ENCODE measurements around the gene ZFAND3. TPM values are rescaled to one million over a fixed set of nuclear protein-coding genes. Genes with fewer than 3 reads are reported as not detected.

The ZFAND3 gene
- total and polyA plus RNA-seq, 2 experiments from 2014 or later = 36.5 to 50.0 TPM

GRCh38 chr6:38033442-38033982 is 214.0 kb downstream of the ZFAND3 start:
- WGBS (ENCODE audit: low lambda C conversion rate, missing lambda C conversion rate) = 74% methylated on average over 1 of the region's 1 CpG
- Histone ChIP-seq H3K4me3 (no peak overlapping the region), H2AFZ (no peak overlapping the region), H3K9me2 (replicated peaks; ENCODE audit: insufficient read depth) (no peaks in the 10 kb centered on the region), H3K27ac (no peak overlapping the region), H3K9me3 (ENCODE audit: low read depth) (no peaks in the 10 kb centered on the region), H4K20me1 (ENCODE audit: insufficient read depth, poor library complexity, severe bottlenecking) (peaks cover 61% of the 10 kb centered on the region), H3K4me2 (no peak overlapping the region), H3K79me2 (peaks cover 92% of the 10 kb centered on the region), H3K36me3 (replicated peaks; ENCODE audit: insufficient read depth, low read depth) (no peaks in the 10 kb centered on the region), H3K4me1 (ENCODE audit: insufficient read depth) (no peaks in the 10 kb centered on the region), H3K27me3 (no peaks in the 10 kb centered on the region)
- DNase-seq (ENCODE audit: low spot score) = no peak
- TF ChIP-seq EZH2phosphoT487 (IDR thresholded peaks at IDR 0.05; ENCODE audit: low read depth, severe bottlenecking, unreplicated experiment) (no peak), CTCF (IDR thresholded peaks at IDR 0.05; ENCODE audit: poor library complexity) (no peak), EZH2 (IDR thresholded peaks at IDR 0.05; ENCODE audit: borderline replicate concordance) (no peak)

- WGBS (ENCODE audit: low lambda C conversion rate, missing lambda C conversion rate) = 56% methylated on average over 1 of the region's 1 CpG
- H4K20me1 ChIP-seq (ENCODE audit: insufficient read depth, poor library complexity, severe bottlenecking) = peaks cover 53% of the 10 kb centered on the region
- no peak overlapping the region for H3K27ac ChIP-seq
- no peaks in the 10 kb centered on the region for H3K27me3 ChIP-seq
- no peaks in the 10 kb centered on the region for H3K9me3 ChIP-seq (ENCODE audit: low read depth)
- peak; percentile 64 for TF ChIP-seq CTCF (IDR thresholded peaks at IDR 0.05; ENCODE audit: poor library complexity)
- no peak for TF ChIP-seq EZH2phosphoT487 (IDR thresholded peaks at IDR 0.05; ENCODE audit: low read depth, severe bottlenecking, unreplicated experiment)
- H3K4me3 ChIP-seq = no peak overlapping the region
- H2AFZ ChIP-seq = no peak overlapping the region
- peak; percentile 39 for DNase-seq (ENCODE audit: low spot score)
- no peaks in the 10 kb centered on the region for H3K36me3 ChIP-seq (replicated peaks; ENCODE audit: insufficient read depth, low read depth)
- no peaks in the 10 kb centered on the region for H3K4me1 ChIP-seq (ENCODE audit: insufficient read depth)
- H3K9me2 ChIP-seq (replicated peaks; ENCODE audit: insufficient read depth) = no peaks in the 10 kb centered on the region
- peaks cover 91% of the 10 kb centered on the region for H3K79me2 ChIP-seq
- H3K4me2 ChIP-seq = no peak overlapping the region
Observed at GRCh38 chr6:38034274-38034914, 214.9 kb downstream of the ZFAND3 start.

- Histone ChIP-seq H3K9me3 (ENCODE audit: low read depth) (no peaks in the 10 kb centered on the region), H3K4me2 (no peak overlapping the region), H3K4me1 (ENCODE audit: insufficient read depth) (peaks cover 3% of the 10 kb centered on the region), H2AFZ (no peak overlapping the region), H4K20me1 (ENCODE audit: insufficient read depth, poor library complexity, severe bottlenecking) (peaks cover 53% of the 10 kb centered on the region), H3K4me3 (no peak overlapping the region), H3K9me2 (replicated peaks; ENCODE audit: insufficient read depth) (no peaks in the 10 kb centered on the region), H3K36me3 (replicated peaks; ENCODE audit: insufficient read depth, low read depth) (no peaks in the 10 kb centered on the region), H3K27ac (no peak overlapping the region), H3K79me2 (peaks cover 88% of the 10 kb centered on the region), H3K27me3 (no peaks in the 10 kb centered on the region)
- TF ChIP-seq CTCF (IDR thresholded peaks at IDR 0.05; ENCODE audit: poor library complexity) (no peak), EZH2phosphoT487 (IDR thresholded peaks at IDR 0.05; ENCODE audit: low read depth, severe bottlenecking, unreplicated experiment) (no peak), EZH2 (IDR thresholded peaks at IDR 0.05; ENCODE audit: borderline replicate concordance) (no peak)
- 97% methylated on average over 1 of the region's 1 CpG for WGBS (ENCODE audit: low lambda C conversion rate, missing lambda C conversion rate)
- DNase-seq (ENCODE audit: low spot score) = no peak
Observed at GRCh38 chr6:38035478-38035877, 216.0 kb downstream of the ZFAND3 start.

All from hepatocyte (in vitro differentiated cells).